GDM1 (cell line): ENCODE data around the gene NPR2.

Experiments used
- DNase-seq: peaks from one replicate; lab custom pipeline; 2025; lab: John Stamatoyannopoulos, UW

NPR2 gene

GRCh38 chr9:35801328-35802128 lies 10.1 kb downstream of the NPR2 start:
- DNase-seq, result no peak

- no peak for DNase-seq
These were observed 14.7 kb downstream of the NPR2 start for GRCh38 chr9:35806101-35806500.

DNA sequence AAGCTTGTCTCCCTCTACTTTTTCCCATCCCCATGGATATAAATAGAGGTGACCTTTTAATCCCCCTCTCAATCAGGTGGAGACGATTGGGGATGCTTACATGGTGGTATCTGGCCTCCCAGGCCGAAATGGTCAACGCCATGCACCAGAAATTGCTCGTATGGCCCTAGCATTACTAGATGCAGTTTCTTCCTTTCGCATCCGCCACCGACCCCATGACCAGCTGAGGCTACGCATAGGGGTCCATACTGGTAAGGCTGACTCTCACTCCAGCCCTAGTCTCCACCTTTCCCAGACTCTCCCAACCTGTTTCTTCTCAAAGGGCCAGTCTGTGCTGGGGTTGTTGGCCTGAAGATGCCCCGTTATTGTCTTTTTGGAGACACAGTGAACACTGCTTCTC lies 17.0 kb downstream of the NPR2 start:
- DNase-seq, result no peak

DNA sequence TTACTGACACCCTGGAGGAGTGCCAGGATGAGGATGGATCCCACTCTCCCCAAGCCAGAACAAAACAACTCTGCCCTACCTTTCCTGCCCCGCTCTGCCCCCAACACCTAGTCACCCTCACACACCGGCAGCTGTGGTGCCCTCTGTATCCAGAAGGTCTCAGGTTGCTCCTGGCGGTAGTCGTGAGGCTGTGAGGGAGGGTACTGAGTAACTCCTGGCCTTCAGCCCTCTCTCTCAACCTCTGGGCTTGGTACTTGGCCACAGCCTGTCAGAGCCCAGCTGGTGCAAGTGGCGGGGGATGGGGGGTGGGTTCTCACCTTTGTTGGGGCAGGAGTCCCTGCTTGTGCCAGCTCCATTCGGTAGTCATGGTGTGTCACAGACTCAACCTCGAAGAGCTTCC lies 18.7 kb downstream of the NPR2 start:
- DNase-seq, result no peak

- no peak for DNase-seq
These were observed 20.1 kb downstream of the NPR2 start for GRCh38 chr9:35811381-35812024.

- peak; percentile 97 for DNase-seq
These were observed 20.7 kb downstream of the NPR2 start, which contains the start of gene SPAG8 for GRCh38 chr9:35812025-35812602. SPAG8 (minus strand) TSS chr9:35812262; CDS start chr9:35812147, 115 bp downstream.

- no peak for DNase-seq
These were observed 22.2 kb downstream of the NPR2 start for GRCh38 chr9:35813434-35814105.

DNA sequence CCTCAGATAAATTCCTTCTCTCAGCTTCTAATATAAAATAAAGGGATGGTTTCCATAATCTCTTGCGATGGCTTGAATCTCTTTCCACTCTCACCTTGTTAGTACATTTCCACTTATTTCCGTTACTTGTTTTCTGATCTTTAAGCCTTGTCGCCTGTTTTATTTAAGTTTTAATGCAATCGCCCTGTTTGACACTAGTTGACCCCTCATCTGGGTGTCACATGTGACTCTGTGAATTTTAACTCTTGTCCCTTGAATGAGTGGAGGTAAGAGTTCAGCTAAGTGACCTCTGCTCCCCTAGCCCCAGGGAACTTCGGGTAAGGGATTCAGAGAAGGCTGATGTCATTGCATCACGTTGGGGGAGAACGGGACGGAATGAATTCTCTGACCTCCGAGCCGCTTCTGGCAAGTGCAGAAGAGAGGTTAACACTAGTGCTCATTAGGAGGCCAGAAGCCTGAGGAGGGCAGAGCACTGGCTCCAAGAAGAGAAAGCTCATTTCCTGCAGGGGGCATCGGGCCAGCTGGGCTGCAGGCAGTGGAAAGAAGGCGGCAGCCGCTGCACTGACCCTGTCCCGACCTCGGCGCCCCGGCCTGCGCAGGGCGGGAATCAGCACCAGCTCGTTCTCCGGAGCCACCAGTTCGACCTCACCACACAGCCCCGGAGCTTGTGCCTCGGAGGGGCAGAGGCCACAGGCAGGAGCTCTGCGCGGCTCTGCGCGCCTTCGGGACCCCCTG lies 22.9 kb downstream of the NPR2 start:
- DNase-seq, result peak; percentile 40

DNA sequence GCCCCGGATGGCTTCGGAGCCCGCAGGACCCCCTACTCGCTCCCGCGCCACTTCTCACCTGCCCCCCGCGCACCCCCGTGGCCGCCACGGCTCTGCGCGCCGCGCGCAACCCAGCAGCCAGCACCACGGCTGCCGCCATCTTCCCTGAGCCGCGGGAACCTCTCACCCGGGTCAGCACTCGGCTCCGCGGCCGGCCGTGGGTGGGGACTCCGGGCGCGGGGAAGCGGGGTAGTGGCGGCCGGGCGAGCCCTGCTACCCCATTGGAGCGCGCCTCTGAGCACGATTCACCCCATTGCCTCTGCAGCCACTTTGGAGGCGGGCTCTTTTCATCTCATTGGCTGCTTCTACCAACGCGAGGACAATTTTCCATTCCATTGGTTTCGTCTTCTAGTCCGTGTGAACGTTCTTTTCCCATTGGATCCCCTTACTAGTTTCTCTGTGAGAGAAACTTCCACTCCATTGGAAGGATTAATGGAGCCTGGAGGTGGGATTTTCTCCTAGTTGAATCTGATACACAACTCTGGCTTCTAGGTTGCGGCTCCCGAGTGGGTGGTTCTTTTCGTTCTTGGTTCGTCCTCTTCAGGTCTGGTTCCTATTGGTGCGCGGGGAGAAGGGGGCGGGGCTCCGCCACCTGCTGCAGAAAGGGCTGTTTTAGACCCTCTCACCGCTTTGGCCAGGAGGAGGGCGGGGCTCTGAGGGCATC lies 23.6 kb downstream of the NPR2 start, which contains the start of gene HINT2:
Gene HINT2 (minus strand): TSS at position 202 of the 703 bp plus-strand sequence. CDS start 63 bp downstream, at position 139.
- DNase-seq, result peak; percentile 99

- no peak for DNase-seq
These were observed 25.3 kb downstream of the NPR2 start for GRCh38 chr9:35816708-35817107.

GRCh38 chr9:35818341-35818740 lies 26.9 kb downstream of the NPR2 start:
- no peak for DNase-seq

DNA sequence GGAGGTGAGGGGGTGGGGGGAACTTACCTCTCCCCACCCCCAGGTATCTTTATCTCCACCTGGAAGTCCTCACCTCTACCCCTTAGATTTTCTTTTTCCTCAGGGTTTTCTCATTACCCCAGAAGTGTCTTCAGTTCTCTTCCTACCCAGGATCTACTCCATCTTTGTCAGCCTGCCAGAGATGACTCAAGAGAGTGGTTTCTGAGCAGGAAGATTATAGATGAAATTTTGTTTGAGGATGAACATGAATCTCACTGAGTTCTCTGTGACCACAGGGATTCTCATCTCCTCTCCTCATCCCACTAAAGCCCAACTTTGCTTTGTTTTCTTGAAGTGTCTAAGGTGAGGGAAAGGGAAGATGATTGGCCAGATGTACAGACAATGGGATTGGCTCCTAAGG lies 28.7 kb downstream of the NPR2 start:
- no peak for DNase-seq

GRCh38 chr9:35822926-35823325 lies 31.5 kb downstream of the NPR2 start:
- no peak for DNase-seq

GRCh38 chr9:35826071-35826701 lies 34.8 kb downstream of the NPR2 start:
- peak; percentile 53 for DNase-seq

- no peak for DNase-seq
These were observed 36.1 kb downstream of the NPR2 start for GRCh38 chr9:35827486-35827885.

DNA sequence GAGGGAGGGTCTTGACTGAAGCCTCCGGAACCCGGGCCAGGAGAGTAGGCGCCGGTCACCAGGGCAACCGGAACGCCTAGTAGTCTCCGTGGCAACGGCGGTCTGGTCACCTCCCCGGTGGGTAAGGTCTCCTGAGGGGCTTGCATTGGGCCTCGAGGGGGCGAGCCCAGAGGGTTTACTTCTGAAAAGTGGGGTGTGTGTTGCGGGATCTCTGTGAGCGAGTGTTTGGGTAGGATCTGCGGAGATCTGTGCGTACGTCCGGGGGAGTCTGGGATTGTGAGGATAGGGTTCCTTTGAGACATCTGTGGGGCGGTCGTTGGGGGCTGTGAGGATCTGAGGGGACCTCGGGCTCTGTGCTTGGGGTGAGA lies 37.3 kb downstream of the NPR2 start, which contains the start of gene FAM221B:
Gene FAM221B (minus strand): TSS at position 17 of the 368 bp plus-strand sequence. CDS start 2,571 bp downstream, outside the sequence.
- DNase-seq, result no peak

DNA sequence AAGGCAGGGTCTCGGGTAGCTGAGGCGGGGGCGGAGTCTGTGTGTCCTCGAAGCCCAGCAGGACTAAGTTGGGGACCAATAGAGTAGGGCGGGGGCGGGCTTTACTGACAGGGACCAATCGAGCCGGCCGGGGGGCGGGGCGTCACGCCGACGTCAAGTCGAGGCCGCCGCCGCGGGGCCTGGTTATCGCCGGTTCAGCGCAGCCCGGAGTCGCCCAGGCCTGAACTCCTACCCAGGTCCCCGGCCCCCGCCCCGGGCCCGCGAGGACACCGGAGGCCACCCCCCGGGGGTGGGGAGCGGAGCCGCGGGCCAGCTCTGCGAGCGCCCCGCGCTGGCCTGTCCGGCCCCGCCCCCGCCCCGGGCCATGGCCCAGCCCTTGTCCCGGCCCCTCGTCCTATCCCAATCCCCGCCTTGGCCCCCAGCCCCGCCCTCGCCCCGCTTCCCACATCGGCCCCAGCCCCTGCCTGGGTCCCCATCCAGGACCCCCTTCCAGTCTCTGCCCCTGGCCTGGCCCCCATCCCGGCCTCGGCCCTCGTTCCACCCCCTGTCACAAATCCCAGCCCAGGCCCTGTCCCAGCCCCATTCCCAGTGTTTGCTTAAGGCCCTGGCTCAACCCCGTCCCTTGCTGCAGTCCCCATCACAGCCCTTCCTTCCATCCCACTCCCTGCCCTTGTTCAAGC lies 37.8 kb downstream of the NPR2 start, which contains the start of gene TMEM8B:
Gene TMEM8B (plus strand): TSS at position 145 of the 680 bp plus-strand sequence. CDS start 220 bp downstream, at position 365.
- DNase-seq, result peak; percentile 79

DNA sequence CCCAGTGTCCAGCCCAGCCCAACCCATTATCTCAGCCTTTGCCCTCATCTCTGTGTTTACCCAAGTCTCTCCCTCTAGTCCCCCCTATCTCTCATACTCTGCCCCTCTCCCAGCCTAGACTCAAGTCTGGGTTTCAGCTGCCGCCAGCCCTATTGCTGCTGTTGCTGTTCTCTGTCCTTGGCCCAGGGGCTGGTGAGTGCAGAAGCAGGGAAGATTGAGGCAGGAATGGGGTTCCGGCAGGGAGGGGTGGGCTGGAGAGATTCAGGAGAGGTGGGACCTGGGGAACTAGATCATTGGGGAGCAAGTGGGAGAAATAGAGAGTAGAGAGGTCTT lies 38.3 kb downstream of the NPR2 start:
- no peak for DNase-seq

DNA sequence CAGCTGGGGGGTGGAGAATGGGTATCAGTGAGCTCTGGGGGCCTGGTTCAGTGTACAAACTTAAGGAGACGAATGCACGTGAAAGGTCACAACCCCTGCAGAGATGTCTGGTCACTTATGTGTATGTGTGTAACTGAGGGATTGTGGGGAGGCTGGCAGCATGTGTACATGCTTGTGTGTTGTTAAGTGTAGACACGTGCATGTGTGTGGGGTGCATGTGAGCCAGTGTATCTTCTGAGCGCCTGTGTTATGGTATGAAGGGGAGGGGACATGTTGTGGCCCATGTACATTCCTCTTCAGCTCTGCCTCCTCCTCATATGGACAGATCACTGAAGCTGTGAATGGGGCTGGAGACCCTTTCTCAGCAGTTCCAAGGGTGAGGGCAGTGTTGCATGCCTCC lies 39.6 kb downstream of the NPR2 start:
- DNase-seq, result no peak

DNA sequence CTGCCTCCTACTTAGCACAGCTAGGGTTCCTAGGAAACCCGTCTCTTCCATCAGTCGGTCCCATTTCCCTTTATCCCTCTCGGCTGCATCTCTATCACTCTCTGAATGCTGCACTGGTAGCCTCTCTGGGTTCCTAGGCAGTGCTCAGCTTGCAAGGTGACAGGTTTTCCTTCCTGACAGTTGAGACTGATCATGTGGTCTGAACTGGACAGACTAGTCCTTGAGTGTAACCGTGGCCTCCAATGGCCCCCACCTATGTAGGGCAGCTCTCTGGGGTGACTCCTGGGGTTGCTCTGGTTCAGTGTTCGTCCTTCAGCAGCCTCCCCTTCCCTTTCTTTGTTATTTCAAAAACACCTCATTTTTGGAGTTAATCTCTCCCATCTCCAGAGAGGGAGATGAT lies 41.4 kb downstream of the NPR2 start:
- DNase-seq, result no peak
